ENCODE results near the gene GPR75. TPM values are rescaled to one million over a fixed set of nuclear protein-coding genes. Genes with fewer than 3 reads are reported as not detected.

Gene GPR75
- total and polyA plus RNA-seq, 2 of the 13 experiments (the other 11 are each of a cell fraction or from before 2014, with no cell fraction given), result 3.3 to 4.1 TPM

GRCh38 chr2:53826587-53827397 lies 33.0 kb downstream of the GPR75 start (continued):
- TF ChIP-seq ZNF609 (CRISPR knock-in tag; IDR thresholded peaks at IDR 0.05; ENCODE audit: borderline replicate concordance) (peak; percentile 89), ARID2 (CRISPR knock-in tag; IDR thresholded peaks at IDR 0.05; ENCODE audit: borderline replicate concordance) (peak; percentile 94), ATF1 (CRISPR knock-in tag; IDR thresholded peaks at IDR 0.05) (peak; percentile 84), FOXK2 (IDR thresholded peaks at IDR 0.05) (peak; percentile 94), AHDC1 (CRISPR knock-in tag; IDR thresholded peaks at IDR 0.05; ENCODE audit: borderline replicate concordance) (peak; percentile 98), ZNF225 (CRISPR knock-in tag; IDR thresholded peaks at IDR 0.05) (no peak), MXI1 (IDR thresholded peaks at IDR 0.05; ENCODE audit: borderline replicate concordance, low read depth, low read length) (peak; percentile 41; the same call in 1 of the 3 replicates), IKZF4 (CRISPR knock-in tag; IDR thresholded peaks at IDR 0.05; ENCODE audit: borderline replicate concordance, low read depth, not compliant biosample characterization) (no peak), XRCC5 (optimal IDR thresholded peaks at IDR 0.05; ENCODE audit: low read length) (peak; percentile 80), ZBTB42 (CRISPR knock-in tag; IDR thresholded peaks at IDR 0.05) (no peak), ZNF589 (CRISPR knock-in tag; conservative IDR thresholded peaks at IDR 0.05) (peak; percentile 96), TEF (CRISPR knock-in tag; IDR thresholded peaks at IDR 0.05) (peak; percentile 96), ZNF766 (CRISPR knock-in tag; IDR thresholded peaks at IDR 0.05; ENCODE audit: borderline replicate concordance) (peak; percentile 55; the same call in 1 of the 2 replicates), BCL6 (CRISPR knock-in tag; IDR thresholded peaks at IDR 0.05) (peak; percentile 98), CENPBD1 (CRISPR knock-in tag; IDR thresholded peaks at IDR 0.05; ENCODE audit: borderline replicate concordance, low read depth) (no peak), HMG20A (CRISPR knock-in tag; IDR thresholded peaks at IDR 0.05; ENCODE audit: borderline replicate concordance) (peak; percentile 97)
